Natural killer cell treated with Interleukin-12 subunit alpha and Interleukin-12 subunit beta and Interleukin-15 and Interleukin-18, amount 100 ng/mL, for 72 hours (primary cell): ENCODE data around the gene DBH. TPM values are rescaled to one million over a fixed set of nuclear protein-coding genes. Genes with fewer than 3 reads are reported as not detected.

ENCODE experiments used
- ATAC-seq, 2 donors: fragments of 150-1000 bp; cut with Tn5 transposase in 1 of 2; sonication (Bioruptor Pico), chemical (Tn5 transposase) in 1 of 2; 2 replicates each; pipeline ENCODE4 v1.10.0; 2021
- DNase-seq: peaks from one replicate; pipeline ENCODE4 v3.0.0; 2022; ENCODE audit warnings: low spot score
- H3K27ac Mint-ChIP-seq, 2 donors: 1 replicate in 1 of 2; 2 replicates in 1 of 2; pipeline ENCODE4 v1.8.0; 2022; ENCODE audit warnings: mixed read lengths in 2 of 2, mild to moderate bottlenecking in 1 of 2, moderate library complexity in 1 of 2
- H3K27me3 Mint-ChIP-seq, 2 donors: 1 replicate in 1 of 2; 2 replicates in 1 of 2; pipeline ENCODE4 v1.8.0; 2022; ENCODE audit warnings: mixed read lengths in 2 of 2
- H3K36me3 Mint-ChIP-seq: one replicate; pipeline ENCODE4 v1.8.0; 2022; ENCODE audit warnings: mixed read lengths
- H3K4me1 Mint-ChIP-seq, 2 donors: 1 replicate in 1 of 2; 2 replicates in 1 of 2; pipeline ENCODE4 v1.8.0; 2022; ENCODE audit warnings: low read depth in 2 of 2, mixed read lengths in 2 of 2, mild to moderate bottlenecking in 1 of 2
- H3K4me3 Mint-ChIP-seq: one replicate; pipeline ENCODE4 v1.8.0; 2022; ENCODE audit warnings: mixed read lengths
- H3K9me3 Mint-ChIP-seq: 2 replicates; pipeline ENCODE4 v1.8.0; 2022; ENCODE audit warnings: mixed read lengths
- total RNA-seq, 2 donors: library from RNA; stranded (reverse); gene quantifications; one replicate each; pipeline ENCODE4 v1.2.3, GENCODE V29; 2022

The DBH gene
- total RNA-seq, 2 donors from 2014 or later = not detected

DNA sequence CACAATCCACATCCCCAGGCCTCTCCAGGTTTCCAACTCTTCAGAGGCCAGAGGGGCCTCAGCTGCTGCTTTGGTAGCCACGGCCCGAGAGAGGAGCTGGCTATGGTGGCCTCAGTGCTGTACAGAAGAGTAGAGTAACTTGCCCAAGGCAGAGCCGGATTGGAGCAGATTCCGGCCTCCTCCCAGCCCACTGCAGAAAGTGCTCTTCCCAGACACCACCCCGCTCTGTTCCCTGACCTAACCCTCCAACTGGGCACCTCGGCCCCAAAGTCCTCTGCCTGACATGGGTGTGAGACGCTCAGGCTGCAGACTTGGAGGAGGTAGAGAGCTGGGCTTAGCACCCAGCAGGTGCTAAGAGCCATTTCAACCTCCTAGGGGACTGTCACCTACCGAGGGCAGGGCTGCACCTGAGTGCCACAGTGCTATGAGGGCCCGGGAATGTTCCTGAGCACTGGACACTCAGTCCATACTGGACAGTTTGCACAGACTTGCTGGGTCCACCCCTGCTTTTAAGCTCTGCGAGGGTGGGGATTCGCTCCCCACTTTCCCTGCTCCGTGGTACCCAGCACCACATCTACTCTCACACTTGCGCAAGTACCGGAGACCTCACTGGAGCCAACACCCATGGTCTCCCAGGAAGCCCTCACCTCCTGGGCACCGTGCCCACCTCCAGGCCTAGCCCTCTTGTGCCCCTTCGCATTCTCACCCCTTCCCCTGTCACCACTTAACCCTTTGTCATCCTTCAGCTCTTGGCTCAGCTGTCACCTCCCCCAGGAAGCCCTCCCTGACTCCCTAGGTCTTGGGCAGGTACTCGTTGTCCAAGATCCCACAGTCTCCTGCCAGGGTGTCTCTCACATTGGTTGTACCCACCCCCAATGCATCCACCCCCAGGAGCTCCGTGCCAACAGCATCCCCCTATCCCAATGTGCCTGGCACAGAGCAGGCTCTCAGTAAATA is 49.8 kb downstream of the DBH start:
- H3K4me3 Mint-ChIP-seq = no peak overlapping the region

DNA sequence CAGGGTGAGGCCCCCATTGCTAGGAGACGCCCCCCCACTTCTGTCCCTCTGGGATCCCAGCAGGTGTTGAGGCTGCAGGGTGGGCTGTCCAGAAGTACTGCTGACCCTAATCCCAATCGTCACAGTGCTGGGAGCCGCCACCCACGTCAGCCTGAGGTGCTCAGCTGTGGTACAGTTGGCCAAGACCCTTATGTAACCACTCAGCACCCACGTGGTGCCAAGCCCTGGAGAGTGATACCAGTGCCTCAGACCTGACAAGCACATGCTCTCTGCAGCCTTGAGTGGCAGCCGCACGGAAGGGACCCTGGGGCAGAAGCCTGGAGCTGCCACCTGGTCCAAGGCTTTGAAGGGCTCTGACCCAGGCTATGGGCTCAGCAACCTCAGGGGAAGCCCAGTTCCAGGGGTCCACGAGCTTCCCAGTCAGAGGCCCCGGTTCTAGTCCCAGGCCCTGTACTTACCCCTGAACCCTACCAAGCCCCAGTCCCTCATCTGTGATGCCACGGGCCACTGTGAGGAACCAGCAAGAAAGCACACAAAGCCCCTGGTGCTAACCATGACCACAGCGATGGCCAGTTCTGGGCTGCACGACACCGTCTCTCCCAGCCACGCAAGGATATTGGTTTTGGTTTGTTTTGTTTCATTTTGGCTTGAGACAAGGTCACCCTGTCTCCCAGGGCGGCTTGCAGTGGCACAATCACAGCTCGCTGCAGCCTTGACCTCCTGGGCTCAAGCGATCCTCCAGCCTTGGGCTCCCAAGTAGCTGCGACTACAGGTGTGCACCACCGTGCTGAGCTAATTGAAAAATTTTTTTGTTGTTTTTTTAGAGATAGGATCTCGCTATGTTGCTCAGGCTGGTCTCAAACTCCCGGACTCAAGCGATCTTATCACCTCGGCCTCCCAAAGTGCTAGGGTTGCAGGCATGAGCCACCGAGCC is 50.7 kb downstream of the DBH start:
- Mint-ChIP-seq H3K27ac (no peak overlapping the region), H3K27me3 (no peaks in the 10 kb centered on the region), H3K4me3 (no peak overlapping the region), H3K4me1 (no peaks in the 10 kb centered on the region), H3K9me3 (no peaks in the 10 kb centered on the region), H3K36me3 (no peaks in the 10 kb centered on the region)
- no peak for DNase-seq
- ATAC-seq = no peak

More for the DNA sequence above, 49.8 kb downstream of the DBH start:
- DNase-seq (no peak), ATAC-seq (no peak)
- Mint-ChIP-seq H3K4me1 (no peaks in the 10 kb centered on the region), H3K27me3 (no peaks in the 10 kb centered on the region), H3K9me3 (no peaks in the 10 kb centered on the region), H3K27ac (no peak overlapping the region), H3K36me3 (no peaks in the 10 kb centered on the region)

DNA sequence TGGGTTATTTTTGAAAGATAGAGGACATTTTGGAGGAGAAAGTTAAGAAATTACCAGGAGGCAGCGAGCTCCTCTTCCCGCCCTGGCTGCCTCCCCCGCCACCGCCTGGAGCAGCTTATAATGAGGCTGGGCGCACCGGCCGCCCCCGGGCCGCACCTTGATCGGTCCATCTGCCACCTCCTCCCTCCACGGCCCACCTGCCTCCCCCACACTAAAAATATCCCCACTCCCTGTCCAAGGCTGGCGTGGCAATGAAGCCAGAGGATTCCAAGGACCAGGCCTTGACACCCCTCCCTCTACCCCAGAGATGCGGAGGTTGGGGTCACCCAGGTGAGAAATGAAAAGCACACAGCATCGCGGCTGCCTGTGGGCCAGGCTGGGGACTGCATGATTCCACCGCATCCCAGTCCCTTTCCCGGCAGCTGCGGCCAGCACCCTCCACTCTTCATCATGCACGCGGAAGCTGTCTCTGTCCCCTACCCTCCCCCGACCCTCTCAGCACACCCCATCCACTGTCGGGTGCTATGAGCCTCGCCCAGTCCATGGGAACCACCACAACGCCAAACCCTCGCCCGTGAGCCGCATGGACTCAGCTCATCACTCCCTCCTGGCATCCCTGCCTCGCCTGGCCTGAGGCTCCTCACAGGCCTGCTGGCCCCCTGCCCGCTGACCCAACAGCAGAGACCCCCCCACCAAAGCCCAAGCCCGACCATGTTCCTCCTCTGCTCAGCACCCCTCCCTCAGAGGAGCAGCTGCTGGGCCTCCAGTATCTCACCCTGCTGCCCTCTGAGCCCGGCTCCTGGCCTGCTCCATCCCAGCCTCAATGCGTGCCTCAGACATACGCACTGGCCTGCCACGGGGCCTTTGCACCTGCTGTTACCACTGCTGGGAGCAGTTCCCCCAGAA is 51.9 kb downstream of the DBH start:
- Mint-ChIP-seq H3K27ac (no peak overlapping the region), H3K4me3 (no peak overlapping the region), H3K4me1 (no peaks in the 10 kb centered on the region), H3K36me3 (no peaks in the 10 kb centered on the region), H3K9me3 (no peaks in the 10 kb centered on the region), H3K27me3 (no peaks in the 10 kb centered on the region)
- ATAC-seq = no peak
- no peak for DNase-seq

DNA sequence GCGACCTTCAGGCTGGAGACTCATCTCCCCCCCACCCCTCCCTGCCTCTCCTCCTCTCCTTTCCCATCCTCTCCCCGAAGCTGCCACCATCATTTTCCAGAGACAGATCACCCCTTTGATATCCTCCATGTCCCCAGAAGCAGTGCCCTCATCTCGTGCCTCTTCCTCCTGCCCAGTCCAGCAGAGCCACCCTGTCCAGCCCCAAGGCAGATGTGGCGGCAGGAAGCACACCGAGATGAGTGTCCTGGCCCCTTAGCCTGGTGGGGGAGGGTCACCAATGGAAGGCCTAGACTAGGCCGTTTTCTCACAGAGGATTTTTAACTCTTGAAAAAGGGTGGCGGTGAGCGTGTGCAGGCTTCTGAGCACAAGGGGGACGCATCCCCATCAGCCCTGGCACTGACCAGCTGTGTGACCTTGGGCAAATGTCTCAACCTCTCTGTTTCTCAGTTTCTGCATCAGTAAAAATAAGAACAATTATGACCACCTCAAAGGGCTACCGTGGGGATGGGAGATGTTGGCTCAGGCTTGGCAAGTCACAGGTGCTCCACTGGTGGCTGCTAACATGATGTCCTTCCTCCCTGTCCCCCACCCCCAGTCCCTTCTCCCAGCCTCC is 53.1 kb downstream of the DBH start:
- H3K9me3 Mint-ChIP-seq = no peaks in the 10 kb centered on the region
- H3K27ac Mint-ChIP-seq = no peak overlapping the region
- ATAC-seq (no peak), DNase-seq (no peak)
- H3K36me3 Mint-ChIP-seq = no peaks in the 10 kb centered on the region
- no peaks in the 10 kb centered on the region for H3K27me3 Mint-ChIP-seq
- H3K4me3 Mint-ChIP-seq = no peak overlapping the region
- H3K4me1 Mint-ChIP-seq = no peaks in the 10 kb centered on the region

DNA sequence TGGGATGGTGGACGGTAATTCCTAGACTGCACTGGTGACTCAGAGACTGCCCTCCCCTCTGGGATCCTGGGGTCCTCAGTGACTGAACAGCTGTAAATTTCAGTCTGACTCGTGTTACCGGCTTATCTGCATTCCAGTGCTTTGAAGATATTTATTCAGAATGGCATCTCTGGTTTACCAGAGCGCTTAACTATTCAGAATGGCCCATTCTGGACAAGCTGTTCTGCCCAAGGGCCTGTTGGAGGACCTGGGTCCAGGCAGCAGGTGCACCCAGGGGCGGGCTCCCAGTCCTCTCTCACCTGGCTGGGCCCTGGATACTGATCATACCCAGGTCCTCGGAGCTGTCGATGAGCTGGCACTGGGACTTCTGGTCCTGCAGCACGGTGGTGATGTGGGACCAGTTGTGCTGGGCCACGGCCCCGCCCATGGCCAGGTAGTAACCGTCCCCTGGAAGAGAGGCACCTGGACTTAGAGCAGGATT is 54.0 kb downstream of the DBH start:
- Mint-ChIP-seq H3K9me3 (no peaks in the 10 kb centered on the region), H3K27ac (no peak overlapping the region), H3K4me1 (no peaks in the 10 kb centered on the region), H3K36me3 (no peaks in the 10 kb centered on the region), H3K27me3 (no peaks in the 10 kb centered on the region), H3K4me3 (no peak overlapping the region)
- ATAC-seq (no peak), DNase-seq (no peak)

DNA sequence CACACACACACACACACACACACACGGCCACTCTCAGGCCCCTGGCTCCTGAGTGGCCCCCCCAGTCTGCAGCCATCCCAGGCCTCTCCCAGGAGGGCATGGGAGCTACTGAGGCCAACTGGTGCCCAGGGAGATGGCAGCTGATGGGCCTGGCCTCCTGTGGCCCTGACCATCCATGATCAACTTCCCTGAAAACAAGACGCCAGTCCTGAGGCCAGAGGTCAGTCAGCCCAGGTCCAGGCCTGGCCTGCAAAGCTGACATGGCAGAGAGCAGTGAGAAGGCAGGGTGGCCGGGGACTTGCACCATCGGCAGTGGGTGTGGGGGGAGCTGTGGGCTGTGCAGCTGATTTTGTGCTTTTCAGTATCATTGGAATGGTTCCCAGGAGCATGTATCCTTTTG is 55.0 kb downstream of the DBH start:
- Mint-ChIP-seq H3K4me1 (no peaks in the 10 kb centered on the region), H3K27me3 (no peaks in the 10 kb centered on the region), H3K36me3 (no peaks in the 10 kb centered on the region), H3K4me3 (no peak overlapping the region), H3K27ac (no peak overlapping the region), H3K9me3 (no peaks in the 10 kb centered on the region)
- no peak for DNase-seq
- no peak for ATAC-seq

DNA sequence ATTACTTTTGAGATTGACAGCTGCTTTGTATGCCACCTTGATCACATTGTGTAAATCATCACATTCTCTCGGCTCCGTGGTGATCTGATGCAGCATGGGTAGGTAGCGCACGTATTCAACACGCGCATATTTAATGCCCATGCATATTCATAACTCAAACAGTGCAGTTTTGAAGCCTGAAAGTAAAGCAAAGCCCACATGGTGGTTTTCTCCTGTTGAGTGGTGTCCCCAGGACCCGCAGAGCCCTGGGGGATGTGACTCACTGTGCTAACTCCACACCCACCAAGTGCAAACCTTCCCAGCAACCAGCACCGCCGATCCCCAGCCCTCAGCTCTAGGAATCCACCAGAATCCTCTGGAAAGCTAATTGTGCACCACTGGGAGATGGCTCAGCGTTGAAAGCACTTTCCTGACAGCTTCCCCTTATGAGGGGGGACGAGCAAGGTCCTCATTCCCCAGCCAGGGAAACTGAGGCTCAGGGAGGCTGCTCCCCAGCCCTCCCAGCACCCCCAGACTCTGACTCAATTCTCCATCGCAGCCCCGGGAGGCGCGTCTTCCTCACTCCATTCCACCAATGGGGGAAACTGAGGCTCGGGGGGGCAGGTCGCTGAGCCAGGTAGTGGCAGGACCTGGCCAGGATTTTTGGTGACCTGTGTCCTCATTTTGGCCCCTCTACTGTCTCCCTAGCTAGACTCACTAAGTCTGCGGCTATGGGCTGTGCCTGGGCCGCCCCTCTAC is 55.6 kb downstream of the DBH start:
- no peak overlapping the region for H3K27ac Mint-ChIP-seq
- no peak for ATAC-seq
- H3K27me3 Mint-ChIP-seq = peaks cover 2 to 5% of the 10 kb centered on the region in 2 donors
- H3K4me1 Mint-ChIP-seq = no peaks in the 10 kb centered on the region
- no peak for DNase-seq
- H3K9me3 Mint-ChIP-seq = no peaks in the 10 kb centered on the region
- no peak overlapping the region for H3K4me3 Mint-ChIP-seq
- no peaks in the 10 kb centered on the region for H3K36me3 Mint-ChIP-seq

DNA sequence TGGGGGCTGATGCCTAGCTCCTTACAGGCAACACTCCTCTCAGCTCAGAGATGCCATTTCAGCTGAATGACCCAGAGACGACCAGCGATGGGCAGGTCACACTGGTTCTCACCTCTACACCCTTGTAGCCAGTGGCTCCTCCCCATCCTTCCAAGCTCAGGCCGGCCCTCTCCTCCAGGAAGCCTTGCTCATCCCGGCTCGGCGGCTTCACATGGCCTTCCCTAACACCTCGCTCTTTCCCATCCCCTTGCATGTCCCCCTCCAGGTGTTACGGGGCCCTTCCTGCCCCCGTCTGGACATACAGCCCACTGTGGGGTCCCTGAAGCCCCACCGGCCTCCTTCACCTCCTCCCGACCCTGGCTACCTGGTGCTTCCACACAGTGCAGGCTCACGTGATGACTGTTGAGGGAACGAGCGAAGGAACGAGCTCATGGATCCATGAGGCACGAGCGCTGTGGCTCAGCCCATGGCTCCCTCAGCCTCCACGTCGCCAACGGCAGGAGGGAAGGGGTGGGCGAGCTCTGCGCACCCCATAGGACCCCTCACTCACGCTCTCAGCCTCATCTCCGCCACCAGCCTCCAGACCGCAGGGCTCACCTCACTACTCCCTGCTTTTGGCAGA is 56.3 kb downstream of the DBH start:
- Mint-ChIP-seq H3K9me3 (no peaks in the 10 kb centered on the region), H3K4me3 (no peak overlapping the region)

DNA sequence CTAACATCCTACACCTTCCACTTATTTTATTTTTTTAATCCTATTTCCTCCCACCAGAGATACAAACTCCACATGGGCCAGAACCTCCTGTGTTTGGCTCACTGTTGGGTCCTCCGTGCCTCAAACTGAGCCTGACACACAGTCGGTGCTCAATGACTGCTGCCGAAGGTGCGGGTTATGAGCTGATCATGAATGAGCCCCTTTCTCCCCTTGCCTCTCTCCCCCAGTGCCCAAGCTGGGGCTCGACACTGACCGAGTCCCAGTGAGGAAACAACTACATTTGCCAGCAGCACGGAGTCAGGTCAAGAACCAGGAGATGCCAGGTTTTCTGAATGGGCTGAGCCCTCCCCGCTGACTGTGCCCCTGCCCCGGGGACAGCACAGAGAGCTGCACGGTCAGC is 57.0 kb downstream of the DBH start:
- DNase-seq (no peak), ATAC-seq (no peak)
- Mint-ChIP-seq H3K27ac (no peak overlapping the region), H3K4me1 (no peaks in the 10 kb centered on the region), H3K4me3 (no peak overlapping the region), H3K36me3 (no peaks in the 10 kb centered on the region), H3K9me3 (no peaks in the 10 kb centered on the region), H3K27me3 (peaks cover 2 to 11% of the 10 kb centered on the region in 2 donors)

More for the DNA sequence above, 56.3 kb downstream of the DBH start:
- H3K36me3 Mint-ChIP-seq = no peaks in the 10 kb centered on the region
- peaks cover 2 to 7% of the 10 kb centered on the region in 2 donors for H3K27me3 Mint-ChIP-seq
- ATAC-seq (no peak), DNase-seq (no peak)
- no peak overlapping the region for H3K27ac Mint-ChIP-seq
- no peaks in the 10 kb centered on the region for H3K4me1 Mint-ChIP-seq

DNA sequence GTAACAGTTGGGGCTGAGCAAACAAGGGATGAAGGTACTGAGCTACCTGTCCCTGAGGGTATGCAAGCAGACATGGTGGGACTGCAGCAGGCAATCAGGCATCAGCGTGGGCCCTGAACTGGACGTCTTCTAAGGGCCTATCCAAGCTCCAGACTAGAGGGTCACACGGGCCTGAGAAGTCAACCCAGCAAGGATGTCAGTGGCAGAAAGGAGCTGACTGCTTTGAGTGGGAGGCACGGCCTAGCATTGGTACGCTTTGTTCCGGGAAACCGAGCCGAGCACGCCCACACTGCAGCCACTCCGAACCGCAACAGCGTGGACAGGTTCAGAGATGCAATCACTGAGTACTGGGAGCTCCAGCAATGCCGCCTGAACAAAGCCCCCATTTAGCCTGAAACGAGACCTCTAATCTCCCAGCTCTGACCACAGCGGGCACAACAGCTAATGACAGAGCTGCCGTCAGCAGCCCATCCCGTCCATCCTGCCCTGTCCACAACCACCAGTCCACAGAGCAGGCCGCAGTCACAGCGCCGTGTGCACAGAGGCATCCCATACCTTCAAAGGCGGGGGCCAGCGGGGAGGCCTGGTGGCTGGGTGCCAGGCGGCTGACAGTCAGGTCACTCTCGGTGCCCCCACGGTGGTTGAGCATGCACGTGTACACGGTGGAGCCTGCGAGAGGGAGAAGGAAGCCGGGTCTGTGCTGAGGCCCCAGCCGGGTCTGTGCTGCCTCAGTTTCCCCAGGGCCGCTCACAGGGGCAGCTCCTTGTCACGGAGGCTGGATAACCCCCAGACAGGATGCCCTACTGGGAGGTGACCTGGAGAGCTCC is 57.8 kb downstream of the DBH start:
- DNase-seq = no peak
- Mint-ChIP-seq H3K9me3 (no peaks in the 10 kb centered on the region), H3K4me1 (no peaks in the 10 kb centered on the region), H3K27me3 (peaks cover 2 to 11% of the 10 kb centered on the region in 2 donors), H3K4me3 (no peak overlapping the region), H3K36me3 (no peaks in the 10 kb centered on the region), H3K27ac (no peak overlapping the region)
- no peak for ATAC-seq

DNA sequence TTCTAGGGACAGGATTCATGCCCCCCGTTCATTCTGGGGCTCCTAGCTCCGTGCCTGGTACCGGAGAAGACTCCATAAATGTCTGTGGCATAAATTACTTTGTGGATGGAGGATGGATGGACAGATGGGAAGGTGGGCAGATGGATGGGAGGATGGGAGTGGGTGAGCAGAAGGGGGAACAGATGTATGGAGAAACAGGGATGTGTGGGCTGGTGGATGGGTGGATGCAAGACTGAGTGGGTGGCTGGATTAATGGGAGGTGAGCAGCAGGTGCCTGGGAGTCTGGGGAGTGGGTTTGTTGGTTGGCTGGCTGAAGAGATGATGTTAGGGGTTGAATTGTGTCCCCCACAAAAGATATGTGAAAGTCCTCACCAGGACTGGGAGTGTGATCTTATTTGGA is 58.5 kb downstream of the DBH start:
- Mint-ChIP-seq H3K4me3 (no peak overlapping the region), H3K9me3 (no peaks in the 10 kb centered on the region), H3K36me3 (no peaks in the 10 kb centered on the region), H3K27ac (no peak overlapping the region), H3K4me1 (no peaks in the 10 kb centered on the region), H3K27me3 (peaks cover 2 to 11% of the 10 kb centered on the region in 2 donors)
- DNase-seq = no peak
- ATAC-seq = no peak
